ENCODE results near the gene SPEF1. TPM values are rescaled to one million over a fixed set of nuclear protein-coding genes. Genes with fewer than 3 reads are reported as not detected.

Gene SPEF1
- total and polyA plus RNA-seq, 2 of the 4 experiments (the other 2 are of a cell fraction): 0.15 TPM; not detected in 1

- H3K18ac ChIP-seq (ENCODE audit: low read depth, low read length): no peak overlapping the region
- 0 out of 2 replicates have a peak, but pooled peaks cover 6% of the 10 kb centered on the region for H4K20me1 ChIP-seq (ENCODE audit: insufficient read depth, low read length)
- H2BK15ac ChIP-seq (ENCODE audit: low read depth, low read length): no peak overlapping the region
- no peaks in the 10 kb centered on the region for H3K79me1 ChIP-seq (ENCODE audit: low read depth in 1 of 2, low read length in 2 of 2)
- H2AK5ac ChIP-seq (ENCODE audit: low read depth, low read length): no peak overlapping the region
- dilution Hi-C loops (cut with HindIII; ENCODE audit: low sequenced_read_pairs, unreplicated experiment): no loop called here
- no peak overlapping the region for H3K4ac ChIP-seq (ENCODE audit: low read depth, low read length)
- no peak overlapping the region for H2BK5ac ChIP-seq (ENCODE audit: low read depth, low read length, poor library complexity, severe bottlenecking)
- no peak overlapping the region for H3K4me2 ChIP-seq (ENCODE audit: low read depth, low read length)
- H2BK120ac ChIP-seq (ENCODE audit: low read depth, low read length): no peak overlapping the region
- intact Hi-C loops (cut with micrococcal nuclease): loop anchor here (1.0 kb wide), 1 partner anchor 67 kb away; the partner anchor contains the start of gene AP5S1
- DNase-seq (no peak), ATAC-seq (ENCODE audit: low read depth) (no peak)
- no peak overlapping the region for H4K5ac ChIP-seq (ENCODE audit: low read depth, low read length)
- H3K9me3 ChIP-seq (ENCODE audit: control insufficient read depth, insufficient read depth, low read length): no peaks in the 10 kb centered on the region
- no peaks in the 10 kb centered on the region; the same call in 1 of the 2 replicates for H3K27me3 ChIP-seq (ENCODE audit: control insufficient read depth, insufficient read depth, low read length)
- ChIA-PET POLR2A (ENCODE audit: unreplicated experiment) (no interaction called here), CTCF (interaction anchor here (0.6 to 1.4 kb wide), 4 partner anchors 14 to 90 kb away, joined by 3 read pairs; partner anchors contain the start of gene CENPB)
- no peak overlapping the region for H3K9ac ChIP-seq (ENCODE audit: low read depth, low read length)
- in situ Hi-C loops (cut with MboI; ENCODE audit: low sequenced_read_pairs): no loop called here
- no peaks in the 10 kb centered on the region for H3K4me1 ChIP-seq (ENCODE audit: control insufficient read depth, insufficient read depth, low read length)
- no peak overlapping the region for H3K23ac ChIP-seq (ENCODE audit: low read depth, low read length)
- 90% methylated on average over 10 of the region's 26 CpGs; no CpG with 5 or more reads in 1 of the 2 experiments for WGBS, 2 experiments (ENCODE audit: extremely low coverage in 2 of 2, insufficient read length in 1 of 2)
- peaks cover 5% of the 10 kb centered on the region for H3K9me1 ChIP-seq (ENCODE audit: insufficient read depth, low read length)
- H4K8ac ChIP-seq (ENCODE audit: low read depth in 2 of 2, low read length in 2 of 2): no peak overlapping the region
- no TSS peak for BruUV-seq (replicated peaks)
- H3K27ac ChIP-seq (ENCODE audit: insufficient read depth, low read length): no peak overlapping the region
- peaks cover 10% of the 10 kb centered on the region for H3K36me3 ChIP-seq (ENCODE audit: control insufficient read depth, insufficient read depth, low read length)
- H2AFZ ChIP-seq (replicated peaks; ENCODE audit: low read length, poor library complexity): no peak overlapping the region
- no peak overlapping the region for H3K14ac ChIP-seq (replicated peaks; ENCODE audit: low read depth, low read length)
- no peak overlapping the region for H2AK9ac ChIP-seq (replicated peaks; ENCODE audit: low read depth, low read length, poor library complexity)
- no peak overlapping the region for H2BK20ac ChIP-seq (ENCODE audit: low read depth, low read length)
- no peak overlapping the region for H3K4me3 ChIP-seq (ENCODE audit: insufficient read depth, low read depth, low read length)
- no peak overlapping the region for H4K91ac ChIP-seq (ENCODE audit: insufficient read depth, low read depth, low read length)
- no peak overlapping the region for H3K56ac ChIP-seq (ENCODE audit: extremely low read depth, insufficient read depth, low read length)
- TF ChIP-seq POLR2A (IDR thresholded peaks at IDR 0.05; ENCODE audit: low read depth, low read length) (no peak), CTCF (conservative IDR thresholded peaks at IDR 0.05; ENCODE audit: low read depth, low read length) (no peak), RFX5 (IDR thresholded peaks at IDR 0.05; ENCODE audit: low read depth, low read length) (no peak), RCOR1 (IDR thresholded peaks at IDR 0.05; ENCODE audit: insufficient replicate concordance, low read length) (no peak), USF2 (IDR thresholded peaks at IDR 0.05; ENCODE audit: low read depth, low read length) (no peak), CHD1 (IDR thresholded peaks at IDR 0.05; ENCODE audit: low read depth, low read length) (no peak), MXI1 (IDR thresholded peaks at IDR 0.05; ENCODE audit: borderline replicate concordance, low read depth, low read length) (no peak), BHLHE40 (IDR thresholded peaks at IDR 0.05; ENCODE audit: low read depth, low read length) (no peak), ELK1 (IDR thresholded peaks at IDR 0.05; ENCODE audit: borderline replicate concordance, low read depth, low read length) (no peak), MAZ (IDR thresholded peaks at IDR 0.05; ENCODE audit: borderline replicate concordance, low read depth, low read length) (no peak), NFE2L2 (IDR thresholded peaks at IDR 0.05; ENCODE audit: low read depth, low read length) (no peak), MAFK (IDR thresholded peaks at IDR 0.05; ENCODE audit: low read depth, low read length) (no peak), RAD21 (IDR thresholded peaks at IDR 0.05; ENCODE audit: low read length) (no peak), CEBPB (IDR thresholded peaks at IDR 0.05; ENCODE audit: low read depth, low read length) (no peak), SMC3 (IDR thresholded peaks at IDR 0.05; ENCODE audit: low read depth, low read length) (no peak)
Measured at GRCh38 chr20:3753501-3754275, 27.6 kb downstream of the SPEF1 start.

All from IMR-90 (cell line).